ENCODE measurements around the gene CDC20B. TPM values are rescaled to one million over a fixed set of nuclear protein-coding genes. Genes with fewer than 3 reads are reported as not detected.

The CDC20B gene
- polyA plus RNA-seq, 1 donor from 2014 or later = not detected

DNA sequence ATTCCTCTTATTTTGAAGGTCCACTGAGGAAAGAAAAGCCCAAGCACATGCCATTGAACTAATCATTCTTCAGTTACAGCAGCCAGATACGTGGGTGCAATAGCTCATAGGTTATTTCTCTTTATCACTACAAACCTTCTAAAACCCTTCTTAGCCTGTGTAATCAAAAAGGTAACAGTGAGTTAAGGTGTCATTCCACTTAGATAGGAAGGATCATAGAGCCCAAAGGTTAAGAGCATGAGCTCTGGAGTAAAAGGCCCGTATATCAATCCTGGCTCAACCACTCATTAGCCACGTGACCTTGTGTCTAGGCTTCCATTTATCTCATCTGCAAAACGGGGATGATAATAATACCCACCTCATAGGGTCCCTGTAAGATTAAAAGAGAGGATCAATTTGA lies 10.3 kb downstream of the CDC20B start:
- Histone ChIP-seq H2AFZ (ENCODE audit: low read depth, low read length) (no peak overlapping the region), H3K4me2 (ENCODE audit: low read length) (no peak overlapping the region), H3K79me2 (replicated peaks; ENCODE audit: insufficient read depth, low read length) (peaks cover 4% of the 10 kb centered on the region), H3K9ac (ENCODE audit: low read length) (no peak overlapping the region), H3K36me3 (ENCODE audit: insufficient read depth, low read length) (no peaks in the 10 kb centered on the region), H3K27me3 (ENCODE audit: insufficient read depth, low read depth, low read length) (no peaks in the 10 kb centered on the region), H3F3A (ENCODE audit: insufficient read depth, low read length, poor library complexity, severe bottlenecking) (no peaks in the 10 kb centered on the region), H4K20me1 (ENCODE audit: insufficient read depth) (no peaks in the 10 kb centered on the region), H3K9me3 (ENCODE audit: low read length) (no peaks in the 10 kb centered on the region), H3K4me3 (ENCODE audit: low read length) (no peak overlapping the region), H3K9me2 (ENCODE audit: insufficient read depth, low read length) (no peaks in the 10 kb centered on the region), H3K27ac (ENCODE audit: low read length) (no peak overlapping the region)
- TF ChIP-seq MXI1 (conservative IDR thresholded peaks at IDR 0.05; ENCODE audit: poor library complexity, severe bottlenecking) = no peak
- no peak for TF ChIP-seq SMC3 (conservative IDR thresholded peaks at IDR 0.05; ENCODE audit: poor library complexity)
- no peak for TF ChIP-seq EP300 (conservative IDR thresholded peaks at IDR 0.05; ENCODE audit: poor library complexity, severe bottlenecking)
- no peak for TF ChIP-seq POLR2AphosphoS5 (IDR thresholded peaks at IDR 0.05)
- no peak for TF ChIP-seq EZH2 (IDR thresholded peaks at IDR 0.05; ENCODE audit: borderline replicate concordance, insufficient read depth, low read length, poor library complexity, severe bottlenecking)
- TF ChIP-seq RAD21 (conservative IDR thresholded peaks at IDR 0.05) = no peak
- no peak for TF ChIP-seq TAF1 (IDR thresholded peaks at IDR 0.05; ENCODE audit: low read depth)
- TF ChIP-seq, protein P1, sequence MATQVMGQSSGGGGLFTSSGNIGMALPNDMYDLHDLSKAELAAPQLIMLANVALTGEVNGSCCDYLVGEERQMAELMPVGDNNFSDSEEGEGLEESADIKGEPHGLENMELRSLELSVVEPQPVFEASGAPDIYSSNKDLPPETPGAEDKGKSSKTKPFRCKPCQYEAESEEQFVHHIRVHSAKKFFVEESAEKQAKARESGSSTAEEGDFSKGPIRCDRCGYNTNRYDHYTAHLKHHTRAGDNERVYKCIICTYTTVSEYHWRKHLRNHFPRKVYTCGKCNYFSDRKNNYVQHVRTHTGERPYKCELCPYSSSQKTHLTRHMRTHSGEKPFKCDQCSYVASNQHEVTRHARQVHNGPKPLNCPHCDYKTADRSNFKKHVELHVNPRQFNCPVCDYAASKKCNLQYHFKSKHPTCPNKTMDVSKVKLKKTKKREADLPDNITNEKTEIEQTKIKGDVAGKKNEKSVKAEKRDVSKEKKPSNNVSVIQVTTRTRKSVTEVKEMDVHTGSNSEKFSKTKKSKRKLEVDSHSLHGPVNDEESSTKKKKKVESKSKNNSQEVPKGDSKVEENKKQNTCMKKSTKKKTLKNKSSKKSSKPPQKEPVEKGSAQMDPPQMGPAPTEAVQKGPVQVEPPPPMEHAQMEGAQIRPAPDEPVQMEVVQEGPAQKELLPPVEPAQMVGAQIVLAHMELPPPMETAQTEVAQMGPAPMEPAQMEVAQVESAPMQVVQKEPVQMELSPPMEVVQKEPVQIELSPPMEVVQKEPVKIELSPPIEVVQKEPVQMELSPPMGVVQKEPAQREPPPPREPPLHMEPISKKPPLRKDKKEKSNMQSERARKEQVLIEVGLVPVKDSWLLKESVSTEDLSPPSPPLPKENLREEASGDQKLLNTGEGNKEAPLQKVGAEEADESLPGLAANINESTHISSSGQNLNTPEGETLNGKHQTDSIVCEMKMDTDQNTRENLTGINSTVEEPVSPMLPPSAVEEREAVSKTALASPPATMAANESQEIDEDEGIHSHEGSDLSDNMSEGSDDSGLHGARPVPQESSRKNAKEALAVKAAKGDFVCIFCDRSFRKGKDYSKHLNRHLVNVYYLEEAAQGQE (IDR thresholded peaks at IDR 0.05; ENCODE audit: borderline replicate concordance) = no peak
- TF ChIP-seq, protein P2, sequence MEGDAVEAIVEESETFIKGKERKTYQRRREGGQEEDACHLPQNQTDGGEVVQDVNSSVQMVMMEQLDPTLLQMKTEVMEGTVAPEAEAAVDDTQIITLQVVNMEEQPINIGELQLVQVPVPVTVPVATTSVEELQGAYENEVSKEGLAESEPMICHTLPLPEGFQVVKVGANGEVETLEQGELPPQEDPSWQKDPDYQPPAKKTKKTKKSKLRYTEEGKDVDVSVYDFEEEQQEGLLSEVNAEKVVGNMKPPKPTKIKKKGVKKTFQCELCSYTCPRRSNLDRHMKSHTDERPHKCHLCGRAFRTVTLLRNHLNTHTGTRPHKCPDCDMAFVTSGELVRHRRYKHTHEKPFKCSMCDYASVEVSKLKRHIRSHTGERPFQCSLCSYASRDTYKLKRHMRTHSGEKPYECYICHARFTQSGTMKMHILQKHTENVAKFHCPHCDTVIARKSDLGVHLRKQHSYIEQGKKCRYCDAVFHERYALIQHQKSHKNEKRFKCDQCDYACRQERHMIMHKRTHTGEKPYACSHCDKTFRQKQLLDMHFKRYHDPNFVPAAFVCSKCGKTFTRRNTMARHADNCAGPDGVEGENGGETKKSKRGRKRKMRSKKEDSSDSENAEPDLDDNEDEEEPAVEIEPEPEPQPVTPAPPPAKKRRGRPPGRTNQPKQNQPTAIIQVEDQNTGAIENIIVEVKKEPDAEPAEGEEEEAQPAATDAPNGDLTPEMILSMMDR (IDR thresholded peaks at IDR 0.05; ENCODE audit: poor library complexity, severe bottlenecking) = no peak

DNA sequence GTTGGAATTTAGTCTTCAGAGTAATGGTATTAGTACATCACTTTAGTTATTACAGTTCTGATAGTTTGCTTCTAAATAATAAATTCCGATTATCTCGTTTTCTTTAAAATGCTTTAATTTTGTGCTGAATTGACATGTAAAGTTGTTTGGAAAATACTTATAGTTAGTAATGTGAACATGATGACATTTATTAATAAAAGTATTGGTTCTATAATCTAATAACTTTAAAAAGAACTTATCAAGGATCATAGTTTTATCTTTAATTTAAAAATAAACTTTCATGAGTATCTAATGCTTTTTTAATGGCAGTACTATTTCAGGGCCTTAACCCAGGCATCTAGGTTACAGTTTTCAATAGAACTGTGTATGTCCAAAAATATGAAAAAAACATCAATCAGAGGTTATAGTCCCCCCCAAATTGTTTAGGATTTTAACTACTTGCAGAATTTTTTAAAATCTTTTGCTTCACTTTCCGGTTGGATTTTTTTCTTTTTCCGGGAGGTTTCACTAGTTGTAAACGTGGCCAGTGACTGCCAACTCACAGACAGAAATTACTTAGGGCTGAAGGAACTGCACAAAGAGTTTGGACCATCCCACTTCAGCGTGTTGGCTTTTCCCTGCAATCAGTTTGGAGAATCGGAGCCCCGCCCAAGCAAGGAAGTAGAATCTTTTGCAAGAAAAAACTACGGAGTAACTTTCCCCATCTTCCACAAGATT lies 12.3 kb downstream of the CDC20B start:
- no peaks in the 10 kb centered on the region for H3F3A ChIP-seq (ENCODE audit: insufficient read depth, low read length, poor library complexity, severe bottlenecking)
- TF ChIP-seq, protein P1 (IDR thresholded peaks at IDR 0.05; ENCODE audit: borderline replicate concordance) = no peak
- TF ChIP-seq, protein P2 (IDR thresholded peaks at IDR 0.05; ENCODE audit: poor library complexity, severe bottlenecking) = no peak
- no peak overlapping the region for H2AFZ ChIP-seq (ENCODE audit: low read depth, low read length)
- H3K4me2 ChIP-seq (ENCODE audit: low read length) = no peak overlapping the region
- no peaks in the 10 kb centered on the region for H3K9me2 ChIP-seq (ENCODE audit: insufficient read depth, low read length)
- no peaks in the 10 kb centered on the region for H3K36me3 ChIP-seq (ENCODE audit: insufficient read depth, low read length)
- H3K9me3 ChIP-seq (ENCODE audit: low read length) = no peaks in the 10 kb centered on the region
- H3K9ac ChIP-seq (ENCODE audit: low read length) = no peak overlapping the region
- peaks cover 4% of the 10 kb centered on the region for H3K79me2 ChIP-seq (replicated peaks; ENCODE audit: insufficient read depth, low read length)
- H3K4me3 ChIP-seq (ENCODE audit: low read length) = no peak overlapping the region
- H4K20me1 ChIP-seq (ENCODE audit: insufficient read depth) = no peaks in the 10 kb centered on the region
- H3K27me3 ChIP-seq (ENCODE audit: insufficient read depth, low read depth, low read length) = no peaks in the 10 kb centered on the region
- H3K27ac ChIP-seq (ENCODE audit: low read length) = no peak overlapping the region
